ENCODE measurements around the gene LDB2. TPM values are rescaled to one million over a fixed set of nuclear protein-coding genes. Genes with fewer than 3 reads are reported as not detected.

The LDB2 gene
- total and polyA plus RNA-seq, 2 experiments from 2014 or later, result 48.6 to 80.1 TPM

- H3K27ac Mint-ChIP-seq, result peak overlapping the region; percentile 5; the same call in 1 of the 2 replicates
- no peak overlapping the region for H2AFZ ChIP-seq
- DNase-seq (ENCODE audit: low spot score) (no peak), ATAC-seq (no peak)
- H3K4me1 Mint-ChIP-seq, result peaks cover 29% of the 10 kb centered on the region
- H3K79me2 ChIP-seq (replicated peaks; ENCODE audit: insufficient read depth), result peaks cover 15% of the 10 kb centered on the region
- H4K20me1 ChIP-seq (replicated peaks; ENCODE audit: insufficient read depth), result no peaks in the 10 kb centered on the region
- H3K4me1 ChIP-seq (ENCODE audit: insufficient read depth), result peaks cover 18% of the 10 kb centered on the region
- no peak overlapping the region for H3K4me3 ChIP-seq
- H3K9me2 ChIP-seq (ENCODE audit: insufficient read depth), result no peaks in the 10 kb centered on the region
- H3K4me3 Mint-ChIP-seq, result no peak overlapping the region
- H3K9me3 Mint-ChIP-seq, result peaks cover 27% of the 10 kb centered on the region
- TF ChIP-seq EZH2 (IDR thresholded peaks at IDR 0.05; ENCODE audit: low read depth, unreplicated experiment) (no peak), CREB1 (CRISPR knock-in tag; IDR thresholded peaks at IDR 0.05; ENCODE audit: low read depth) (no peak), ZNF331 (CRISPR knock-in tag; IDR thresholded peaks at IDR 0.05; ENCODE audit: low read depth) (no peak), NANOG (IDR thresholded peaks at IDR 0.05; ENCODE audit: borderline replicate concordance) (no peak), JUNB (IDR thresholded peaks at IDR 0.05; ENCODE audit: unreplicated experiment) (no peak), ZNF462 (CRISPR knock-in tag; IDR thresholded peaks at IDR 0.05) (no peak), POLR2AphosphoS5 (IDR thresholded peaks at IDR 0.05; ENCODE audit: low read depth) (no peak), STAT1 (IDR thresholded peaks at IDR 0.05; ENCODE audit: unreplicated experiment) (no peak), EZH2phosphoT487 (IDR thresholded peaks at IDR 0.05; ENCODE audit: unreplicated experiment) (no peak), ETS1 (IDR thresholded peaks at IDR 0.05) (no peak), ZNF114 (CRISPR knock-in tag; IDR thresholded peaks at IDR 0.05) (no peak)
- TF ChIP-seq, protein P1, sequence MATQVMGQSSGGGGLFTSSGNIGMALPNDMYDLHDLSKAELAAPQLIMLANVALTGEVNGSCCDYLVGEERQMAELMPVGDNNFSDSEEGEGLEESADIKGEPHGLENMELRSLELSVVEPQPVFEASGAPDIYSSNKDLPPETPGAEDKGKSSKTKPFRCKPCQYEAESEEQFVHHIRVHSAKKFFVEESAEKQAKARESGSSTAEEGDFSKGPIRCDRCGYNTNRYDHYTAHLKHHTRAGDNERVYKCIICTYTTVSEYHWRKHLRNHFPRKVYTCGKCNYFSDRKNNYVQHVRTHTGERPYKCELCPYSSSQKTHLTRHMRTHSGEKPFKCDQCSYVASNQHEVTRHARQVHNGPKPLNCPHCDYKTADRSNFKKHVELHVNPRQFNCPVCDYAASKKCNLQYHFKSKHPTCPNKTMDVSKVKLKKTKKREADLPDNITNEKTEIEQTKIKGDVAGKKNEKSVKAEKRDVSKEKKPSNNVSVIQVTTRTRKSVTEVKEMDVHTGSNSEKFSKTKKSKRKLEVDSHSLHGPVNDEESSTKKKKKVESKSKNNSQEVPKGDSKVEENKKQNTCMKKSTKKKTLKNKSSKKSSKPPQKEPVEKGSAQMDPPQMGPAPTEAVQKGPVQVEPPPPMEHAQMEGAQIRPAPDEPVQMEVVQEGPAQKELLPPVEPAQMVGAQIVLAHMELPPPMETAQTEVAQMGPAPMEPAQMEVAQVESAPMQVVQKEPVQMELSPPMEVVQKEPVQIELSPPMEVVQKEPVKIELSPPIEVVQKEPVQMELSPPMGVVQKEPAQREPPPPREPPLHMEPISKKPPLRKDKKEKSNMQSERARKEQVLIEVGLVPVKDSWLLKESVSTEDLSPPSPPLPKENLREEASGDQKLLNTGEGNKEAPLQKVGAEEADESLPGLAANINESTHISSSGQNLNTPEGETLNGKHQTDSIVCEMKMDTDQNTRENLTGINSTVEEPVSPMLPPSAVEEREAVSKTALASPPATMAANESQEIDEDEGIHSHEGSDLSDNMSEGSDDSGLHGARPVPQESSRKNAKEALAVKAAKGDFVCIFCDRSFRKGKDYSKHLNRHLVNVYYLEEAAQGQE (IDR thresholded peaks at IDR 0.05; ENCODE audit: unreplicated experiment), result no peak
- TF ChIP-seq, protein P2, sequence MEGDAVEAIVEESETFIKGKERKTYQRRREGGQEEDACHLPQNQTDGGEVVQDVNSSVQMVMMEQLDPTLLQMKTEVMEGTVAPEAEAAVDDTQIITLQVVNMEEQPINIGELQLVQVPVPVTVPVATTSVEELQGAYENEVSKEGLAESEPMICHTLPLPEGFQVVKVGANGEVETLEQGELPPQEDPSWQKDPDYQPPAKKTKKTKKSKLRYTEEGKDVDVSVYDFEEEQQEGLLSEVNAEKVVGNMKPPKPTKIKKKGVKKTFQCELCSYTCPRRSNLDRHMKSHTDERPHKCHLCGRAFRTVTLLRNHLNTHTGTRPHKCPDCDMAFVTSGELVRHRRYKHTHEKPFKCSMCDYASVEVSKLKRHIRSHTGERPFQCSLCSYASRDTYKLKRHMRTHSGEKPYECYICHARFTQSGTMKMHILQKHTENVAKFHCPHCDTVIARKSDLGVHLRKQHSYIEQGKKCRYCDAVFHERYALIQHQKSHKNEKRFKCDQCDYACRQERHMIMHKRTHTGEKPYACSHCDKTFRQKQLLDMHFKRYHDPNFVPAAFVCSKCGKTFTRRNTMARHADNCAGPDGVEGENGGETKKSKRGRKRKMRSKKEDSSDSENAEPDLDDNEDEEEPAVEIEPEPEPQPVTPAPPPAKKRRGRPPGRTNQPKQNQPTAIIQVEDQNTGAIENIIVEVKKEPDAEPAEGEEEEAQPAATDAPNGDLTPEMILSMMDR (conservative IDR thresholded peaks at IDR 0.05; ENCODE audit: low read depth in 2 of 2), result no peak
- H3K4me2 ChIP-seq, result 0 out of 2 replicates have a peak overlapping the region, but pooled peaks have one; percentile 5
- peaks cover 16% of the 10 kb centered on the region for H3K36me3 Mint-ChIP-seq (ENCODE audit: low read depth)
- H3K27ac ChIP-seq (ENCODE audit: low read depth), result no peak overlapping the region
- no peaks in the 10 kb centered on the region for H3K27me3 Mint-ChIP-seq (ENCODE audit: insufficient read depth, low read depth, poor library complexity)
- H3K27me3 ChIP-seq (ENCODE audit: insufficient read depth), result no peaks in the 10 kb centered on the region
- H3F3A ChIP-seq (replicated peaks; ENCODE audit: low read depth), result no peaks in the 10 kb centered on the region
- H3K36me3 ChIP-seq (ENCODE audit: insufficient read depth), result no peaks in the 10 kb centered on the region; the same call in 1 of the 2 replicates
Observed at GRCh38 chr4:16636912-16637630, 261.4 kb downstream of the LDB2 start.
